HG02571 (cell line): ENCODE data around the gene NEURL1B.

Source experiments
- ATAC-seq: cut with Tn5 transposase; IDR thresholded peaks from one replicate; pipeline ENCODE4 v1.9.1; 2021; ENCODE audit warnings: mild to moderate bottlenecking, moderate library complexity; ENCODE audit not compliant: unreplicated experiment

Gene NEURL1B

GRCh38 chr5:172713113-172713808 is 72.2 kb downstream of the NEURL1B start:
- no peak for ATAC-seq

DNA sequence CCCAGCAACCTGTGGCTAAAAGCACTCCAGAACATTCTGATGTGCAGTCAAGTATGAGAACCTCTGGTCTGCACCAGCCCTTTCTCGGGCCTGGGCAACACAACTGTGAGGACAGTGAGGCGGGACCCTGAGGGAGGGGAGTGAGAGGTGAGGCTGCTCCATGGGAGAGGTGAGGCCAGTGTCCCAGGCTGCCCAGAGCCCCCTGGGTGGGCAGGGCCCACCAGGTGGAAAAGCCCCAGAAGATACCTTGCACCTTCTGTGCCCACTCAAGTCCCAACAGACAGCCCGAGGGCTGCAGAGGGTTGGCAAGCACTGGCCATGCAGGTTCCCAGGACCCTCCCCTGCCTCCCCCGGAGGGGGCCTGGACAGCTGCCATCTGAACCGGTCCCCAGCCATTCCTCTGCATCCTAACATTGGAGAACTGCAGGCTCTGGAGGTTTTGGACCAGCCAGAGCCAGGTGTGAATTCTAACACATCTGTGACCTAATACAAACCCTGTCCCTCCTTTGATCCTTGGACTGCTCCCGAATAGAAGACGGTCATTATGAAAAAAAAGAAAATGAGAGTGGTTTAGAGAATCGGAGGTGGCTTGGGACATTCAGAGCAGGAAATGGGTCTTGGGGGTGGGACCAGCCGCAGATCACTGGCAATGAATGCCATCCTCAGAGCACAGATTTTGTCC is 72.9 kb downstream of the NEURL1B start:
- no peak for ATAC-seq

DNA sequence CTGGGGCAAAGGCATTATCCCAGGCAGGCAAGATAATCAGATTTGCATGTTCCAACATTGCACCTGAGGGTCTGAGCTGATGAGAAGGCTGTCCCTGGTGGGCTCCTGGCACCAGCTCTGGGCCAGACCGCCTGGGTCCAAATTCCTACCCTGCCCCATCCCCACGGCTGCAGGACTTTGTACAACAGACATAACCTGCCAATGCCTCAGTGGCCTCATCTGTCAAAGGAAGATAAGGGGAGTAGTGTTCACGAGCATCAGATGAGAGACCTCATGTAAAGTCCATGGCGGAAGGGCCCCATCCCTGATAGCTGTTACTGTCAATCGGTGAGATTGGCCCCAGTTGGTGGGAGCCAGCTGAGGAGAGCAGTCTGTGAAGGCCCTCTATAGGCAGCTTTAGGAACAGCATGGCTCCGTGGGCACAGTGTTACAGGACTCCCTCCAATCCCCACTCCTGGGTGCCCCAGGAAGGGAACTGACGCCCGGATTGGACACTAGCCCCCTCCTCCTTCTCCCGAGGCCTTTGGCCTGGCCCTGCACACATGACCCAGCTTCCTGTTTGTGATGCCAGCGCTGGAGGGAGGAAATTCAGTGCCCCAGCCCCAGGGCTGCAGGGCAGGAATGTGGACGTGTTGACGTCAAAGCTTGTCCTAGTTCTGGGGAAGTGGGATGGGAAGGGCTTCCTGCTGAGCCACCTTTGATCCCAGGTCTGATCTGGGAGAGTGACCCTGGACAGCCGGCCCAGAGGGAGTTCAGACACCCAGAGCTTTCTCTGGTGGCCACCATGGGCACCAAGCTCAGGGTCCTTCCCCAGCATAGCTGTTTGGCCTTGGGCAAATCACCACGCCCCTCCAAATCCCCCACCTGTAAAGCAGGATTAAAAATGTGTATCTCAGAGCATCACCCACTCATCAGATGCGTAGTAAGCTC is 73.7 kb downstream of the NEURL1B start:
- peak; percentile 55 for ATAC-seq

DNA sequence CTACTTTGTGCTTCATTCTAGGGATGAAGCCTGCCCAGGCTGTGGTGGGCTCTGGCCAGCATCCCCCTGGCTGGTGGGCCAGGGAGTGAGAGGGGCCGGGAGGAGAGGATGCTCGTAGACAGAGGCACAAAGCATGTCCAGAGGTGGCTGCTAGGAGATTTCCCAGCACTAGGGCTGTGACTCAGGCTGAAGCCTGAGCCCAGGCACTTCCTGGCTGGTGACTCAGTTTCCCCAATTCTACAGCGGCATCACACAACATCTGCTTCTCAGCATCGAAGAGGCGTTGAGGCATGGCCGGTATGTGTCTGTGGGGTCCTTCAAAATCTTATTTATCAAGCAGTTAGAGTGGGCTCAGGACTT is 74.3 kb downstream of the NEURL1B start:
- no peak for ATAC-seq

DNA sequence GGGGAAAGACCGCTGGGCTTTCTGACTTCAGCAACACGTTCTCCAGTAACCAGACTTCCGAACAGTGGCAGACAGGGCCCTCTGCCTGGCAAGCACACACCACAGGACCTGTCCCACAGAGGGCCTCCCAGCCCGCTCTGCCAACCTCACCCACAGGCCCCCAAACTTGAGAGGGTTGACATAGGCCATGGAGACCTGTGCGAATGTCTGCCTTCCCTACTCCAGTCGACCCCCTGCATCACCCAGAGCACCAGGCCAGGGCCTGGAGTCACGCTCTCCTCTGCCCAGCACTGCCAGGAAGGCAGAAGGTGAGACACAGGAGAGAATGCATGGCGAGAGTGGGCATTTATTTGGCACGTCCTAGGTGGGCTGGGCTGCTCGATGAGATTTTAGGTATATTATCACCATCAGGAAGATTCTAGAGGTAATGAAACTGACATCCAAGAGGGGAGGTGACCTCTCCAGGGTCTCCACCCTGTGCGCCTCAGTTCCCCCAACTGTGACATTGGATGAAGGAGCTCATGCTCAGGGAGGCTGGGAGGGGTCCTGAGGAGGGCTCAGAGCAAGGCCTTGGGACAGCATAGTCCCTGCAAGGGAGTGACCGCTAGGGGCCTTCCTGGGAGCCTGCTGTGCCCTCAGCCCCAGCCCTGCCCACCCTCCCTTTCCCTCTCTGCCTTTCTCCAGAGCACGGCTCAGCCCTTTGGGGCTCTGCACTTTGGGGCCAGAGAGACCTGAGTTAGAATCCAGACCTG is 75.0 kb downstream of the NEURL1B start:
- no peak for ATAC-seq

- ATAC-seq = peak; percentile 43
These were observed 75.8 kb downstream of the NEURL1B start for GRCh38 chr5:172716796-172717313.

GRCh38 chr5:172717481-172718195 is 76.6 kb downstream of the NEURL1B start:
- no peak for ATAC-seq

DNA sequence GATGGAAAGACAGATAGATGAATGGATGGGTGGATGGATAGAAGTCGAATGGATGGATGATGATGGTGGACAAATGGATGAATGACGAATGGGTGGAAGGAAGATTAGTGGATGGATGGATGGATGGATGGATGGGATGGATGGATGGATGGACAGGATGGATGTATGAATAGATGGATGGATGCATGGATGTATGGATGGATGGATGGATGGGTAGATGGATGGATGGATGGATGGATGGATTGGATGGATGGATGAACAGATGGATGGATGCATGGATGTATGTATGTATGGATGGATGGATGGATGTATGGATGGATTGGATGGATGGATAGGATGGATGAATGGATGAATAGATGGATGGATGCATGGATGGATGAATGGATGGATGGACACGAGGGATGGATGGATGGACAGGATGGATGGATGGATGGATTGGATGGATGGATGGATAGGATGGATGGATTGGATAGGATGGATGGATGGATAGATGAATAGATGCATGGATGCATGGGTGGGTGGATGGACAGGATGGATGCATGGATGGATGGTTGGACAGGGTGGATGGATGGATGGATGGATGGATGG is 77.6 kb downstream of the NEURL1B start:
- no peak for ATAC-seq

DNA sequence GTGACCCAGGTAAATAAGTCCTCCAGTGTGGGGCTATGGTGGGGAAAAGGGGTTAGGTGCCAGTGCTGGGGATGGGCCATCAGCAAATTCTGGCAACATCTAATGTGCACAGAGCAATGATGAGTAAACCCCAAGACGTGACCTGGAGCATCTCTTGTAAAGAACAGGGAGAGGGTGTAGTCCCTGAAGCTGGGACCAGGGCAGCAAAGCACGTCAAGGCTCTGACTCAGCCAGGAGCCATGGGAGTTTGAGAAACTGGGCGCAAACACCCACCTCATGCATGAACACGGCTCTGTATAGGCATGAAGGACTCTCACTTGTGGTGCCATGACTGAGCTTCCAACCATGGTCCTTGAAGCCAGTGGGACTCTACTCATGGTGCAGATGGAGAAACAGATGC is 78.1 kb downstream of the NEURL1B start:
- ATAC-seq = no peak

GRCh38 chr5:172720655-172721054 is 79.6 kb downstream of the NEURL1B start:
- ATAC-seq = no peak

DNA sequence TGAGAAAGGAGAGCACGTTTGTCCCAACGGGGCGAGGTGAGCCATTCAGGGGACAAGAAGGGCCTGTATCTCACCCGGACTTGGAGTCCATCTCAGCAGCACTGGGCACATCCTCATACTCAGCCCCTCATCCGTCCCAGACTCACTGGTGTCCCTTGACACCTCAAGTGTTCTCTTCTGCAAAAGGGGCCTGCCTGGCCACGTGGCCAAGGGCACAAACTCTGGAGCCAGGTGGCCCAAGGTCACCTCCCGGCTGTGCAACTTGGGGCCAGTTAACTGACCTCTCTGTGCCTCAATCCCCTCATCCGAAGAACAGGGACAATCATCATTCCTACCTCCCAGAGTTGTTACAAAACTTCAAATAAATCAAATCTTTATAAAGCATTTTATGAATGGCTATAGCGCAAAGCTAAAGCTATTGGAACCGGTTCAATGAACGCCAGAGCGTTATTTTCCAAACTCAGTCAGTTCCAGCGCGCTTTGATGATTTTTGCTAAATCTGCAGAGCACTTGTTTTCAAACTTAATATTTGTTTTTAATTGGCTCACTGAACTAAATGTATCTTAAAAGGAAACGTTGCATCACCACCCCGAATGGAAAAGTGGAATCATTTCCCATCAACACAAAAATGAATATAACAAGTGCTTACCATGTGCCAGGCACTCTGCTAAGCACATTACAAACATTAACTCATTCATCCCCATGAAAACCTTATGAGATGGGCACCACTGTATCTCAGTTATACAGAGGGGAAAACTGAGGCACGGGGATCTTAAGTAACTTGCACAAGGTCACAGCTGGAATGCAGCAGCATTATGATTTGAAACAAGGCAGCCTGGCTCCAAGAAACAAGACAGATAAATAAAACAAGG is 80.6 kb downstream of the NEURL1B start:
- ATAC-seq = no peak

DNA sequence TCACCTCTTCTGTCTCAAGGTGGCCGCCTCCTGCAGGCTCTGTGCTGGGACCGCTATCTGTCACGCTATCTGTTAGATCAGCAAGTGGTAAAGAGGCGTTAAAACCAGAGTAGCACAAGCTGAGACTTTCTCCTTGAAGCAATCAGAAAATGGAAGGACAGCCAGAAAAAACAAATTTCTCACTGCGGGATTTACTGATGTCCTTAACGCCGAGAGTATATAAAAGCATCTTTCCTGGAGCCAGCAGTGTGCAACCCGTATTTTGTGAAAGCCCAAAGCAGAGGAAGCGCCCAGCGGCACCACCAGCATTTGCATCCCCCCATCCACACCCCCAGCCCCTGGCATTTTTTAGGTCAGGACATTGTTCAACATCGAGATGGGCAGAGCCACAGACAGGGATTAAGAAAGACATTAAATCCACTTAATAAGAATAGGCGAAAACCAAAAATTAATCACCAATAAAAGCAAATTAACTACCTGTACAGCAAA is 81.3 kb downstream of the NEURL1B start:
- ATAC-seq = no peak

DNA sequence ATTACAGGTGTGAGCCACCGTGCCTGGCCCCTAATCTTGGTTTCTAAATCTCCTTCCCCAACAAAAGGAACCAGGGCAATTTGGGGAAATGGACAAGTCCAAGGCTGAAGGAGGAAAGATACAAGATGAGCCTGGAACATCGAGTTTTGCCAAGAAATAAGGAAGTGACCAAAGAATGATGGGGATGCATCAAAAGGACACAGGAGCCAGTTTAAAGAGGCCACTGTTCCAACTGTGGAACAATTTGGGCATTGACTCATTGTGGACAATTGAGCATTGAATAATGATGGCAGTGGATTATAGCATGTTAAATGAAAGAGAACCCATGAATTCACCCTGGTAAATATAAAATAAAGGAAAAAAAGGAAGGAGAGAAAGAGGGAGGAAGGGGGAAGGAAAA is 82.4 kb downstream of the NEURL1B start:
- ATAC-seq = no peak

DNA sequence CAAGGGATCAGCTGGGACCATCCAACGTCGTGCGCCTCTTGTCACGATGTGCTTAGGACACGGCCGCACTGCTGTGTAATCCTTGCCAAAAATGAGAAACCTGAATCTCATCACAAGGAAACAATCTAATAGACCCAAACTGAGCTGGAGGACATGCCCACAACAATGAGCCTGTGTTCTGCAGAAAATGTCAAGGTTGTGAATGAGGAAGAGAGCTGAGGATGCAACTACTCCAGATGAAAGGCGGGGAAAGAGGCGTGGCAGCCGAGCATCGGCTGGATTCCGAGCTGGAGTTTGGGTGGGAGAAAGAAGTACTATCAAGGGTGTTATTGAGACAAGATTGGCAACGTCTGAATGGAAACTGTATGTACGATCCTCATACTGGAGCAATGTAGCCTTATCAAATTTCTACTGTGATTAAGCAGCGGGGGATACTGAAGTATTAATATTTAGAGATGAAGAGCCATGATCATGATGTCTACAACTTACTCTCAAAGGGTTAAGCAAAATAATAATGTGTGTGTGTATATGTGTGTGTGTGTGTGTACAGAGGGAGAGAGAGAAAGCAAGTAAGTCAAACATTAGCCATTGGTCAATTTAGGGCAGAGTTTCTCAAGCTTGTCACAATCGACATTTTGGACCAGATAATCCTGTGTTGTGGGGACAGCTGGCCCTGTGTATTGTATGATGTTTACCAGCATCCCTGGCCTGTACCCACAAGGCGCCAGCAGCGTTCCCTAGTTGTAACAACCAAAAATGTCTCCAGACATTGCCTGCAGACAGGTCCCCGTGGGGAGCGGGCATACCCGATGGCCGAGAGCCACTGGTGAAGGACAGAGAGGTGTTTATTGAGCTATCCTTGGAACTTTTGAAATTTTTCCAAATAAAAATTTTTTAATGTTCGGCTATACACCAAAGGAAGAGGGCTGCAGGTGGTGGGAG is 83.5 kb downstream of the NEURL1B start:
- ATAC-seq = no peak

- no peak for ATAC-seq
These were observed 84.2 kb downstream of the NEURL1B start for GRCh38 chr5:172725273-172725672.

DNA sequence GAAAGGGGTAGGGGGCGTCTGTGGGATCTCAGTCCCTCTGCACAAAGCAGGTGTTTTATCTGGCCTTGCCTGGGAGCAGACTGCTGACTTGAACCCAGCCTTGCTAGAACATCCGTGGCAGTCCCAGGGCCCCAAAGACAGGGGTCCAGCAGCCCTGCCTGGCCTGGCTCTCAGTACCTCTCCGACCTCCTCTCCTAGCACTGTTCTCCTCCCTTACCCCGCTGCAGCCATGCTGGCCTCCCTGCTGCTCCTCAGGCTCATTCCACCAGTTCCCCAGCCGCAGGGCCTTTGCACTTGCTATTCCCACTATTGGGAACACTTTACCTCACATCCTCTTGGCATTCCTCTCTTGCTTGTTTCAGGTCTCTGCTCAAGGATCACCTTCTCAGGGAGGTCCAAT is 84.7 kb downstream of the NEURL1B start:
- ATAC-seq = no peak

DNA sequence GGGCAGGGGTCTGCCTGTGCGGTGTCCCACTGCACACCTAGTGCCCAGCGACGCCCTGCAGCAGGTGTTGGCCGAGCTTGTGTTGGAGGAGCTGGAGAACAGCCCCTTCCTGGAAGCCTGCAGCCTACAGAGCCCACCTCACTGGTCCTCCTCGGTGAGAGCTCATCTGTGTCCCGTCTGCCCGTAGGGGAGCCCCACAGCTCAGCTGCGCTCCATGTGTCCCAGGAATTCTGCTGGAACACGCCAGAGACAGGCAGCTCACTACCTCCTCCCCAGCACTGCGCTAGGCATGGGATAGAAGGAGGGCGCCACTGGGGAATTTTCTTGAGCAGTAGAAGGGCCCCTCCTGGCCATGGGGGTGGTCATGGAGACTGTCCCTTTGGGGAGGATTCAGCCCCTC is 85.9 kb downstream of the NEURL1B start:
- no peak for ATAC-seq

DNA sequence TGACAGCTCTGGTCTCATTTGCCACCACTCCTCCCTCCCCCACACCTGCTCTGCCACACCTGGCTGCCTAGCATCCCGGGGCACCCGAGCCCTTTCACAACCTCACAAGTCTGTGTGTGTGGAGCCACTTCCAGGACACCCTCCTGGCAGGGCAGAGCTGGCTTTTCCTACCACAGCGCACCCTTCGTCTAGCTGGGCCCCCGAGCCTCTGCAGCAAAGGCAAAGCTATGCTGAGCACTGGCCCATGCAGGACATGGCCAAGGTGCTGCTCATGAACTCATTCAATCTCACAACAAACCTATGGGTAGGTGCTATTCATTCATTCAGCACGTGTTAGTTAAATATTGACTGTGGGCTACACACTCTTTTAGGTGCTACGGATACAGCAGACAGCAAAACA is 86.5 kb downstream of the NEURL1B start:
- no peak for ATAC-seq
